ENCODE results near the gene ZNRF2. TPM values are rescaled to one million over a fixed set of nuclear protein-coding genes. Genes with fewer than 3 reads are reported as not detected.
A peak's percentile ranks its signal among the peaks of the same experiment; 100 is the strongest.

ZNRF2 gene
- total RNA-seq, 1 donor from 2014 or later, result 37.7 TPM

DNA sequence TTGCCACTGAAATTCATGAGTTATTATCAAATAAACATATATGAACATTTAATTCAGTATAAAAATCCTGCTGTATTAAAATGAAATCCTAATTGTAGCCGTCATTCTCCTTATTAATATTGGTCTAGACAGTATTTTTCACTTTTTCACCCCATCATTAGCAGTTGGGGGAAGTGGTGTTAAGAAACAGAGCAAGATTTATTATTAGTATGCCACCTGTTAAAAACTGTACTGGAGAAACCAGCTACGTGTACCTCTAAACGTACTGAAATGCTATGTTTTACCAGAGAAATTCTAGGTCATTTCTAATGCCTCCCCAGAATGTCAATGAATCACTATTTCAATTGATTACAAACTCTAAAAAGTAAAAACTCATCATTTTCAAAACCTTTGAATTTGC lies 9.8 kb upstream of the ZNRF2 start:
- no peak overlapping the region for H3K27ac ChIP-seq
- H3K27ac Mint-ChIP-seq, result no peak overlapping the region
- no peaks in the 10 kb centered on the region for H3K79me2 ChIP-seq (ENCODE audit: low read depth)
- TF ChIP-seq EZH2 (IDR thresholded peaks at IDR 0.05) (no peak), EZH2phosphoT487 (IDR thresholded peaks at IDR 0.05) (no peak)
- TF ChIP-seq, protein P1, sequence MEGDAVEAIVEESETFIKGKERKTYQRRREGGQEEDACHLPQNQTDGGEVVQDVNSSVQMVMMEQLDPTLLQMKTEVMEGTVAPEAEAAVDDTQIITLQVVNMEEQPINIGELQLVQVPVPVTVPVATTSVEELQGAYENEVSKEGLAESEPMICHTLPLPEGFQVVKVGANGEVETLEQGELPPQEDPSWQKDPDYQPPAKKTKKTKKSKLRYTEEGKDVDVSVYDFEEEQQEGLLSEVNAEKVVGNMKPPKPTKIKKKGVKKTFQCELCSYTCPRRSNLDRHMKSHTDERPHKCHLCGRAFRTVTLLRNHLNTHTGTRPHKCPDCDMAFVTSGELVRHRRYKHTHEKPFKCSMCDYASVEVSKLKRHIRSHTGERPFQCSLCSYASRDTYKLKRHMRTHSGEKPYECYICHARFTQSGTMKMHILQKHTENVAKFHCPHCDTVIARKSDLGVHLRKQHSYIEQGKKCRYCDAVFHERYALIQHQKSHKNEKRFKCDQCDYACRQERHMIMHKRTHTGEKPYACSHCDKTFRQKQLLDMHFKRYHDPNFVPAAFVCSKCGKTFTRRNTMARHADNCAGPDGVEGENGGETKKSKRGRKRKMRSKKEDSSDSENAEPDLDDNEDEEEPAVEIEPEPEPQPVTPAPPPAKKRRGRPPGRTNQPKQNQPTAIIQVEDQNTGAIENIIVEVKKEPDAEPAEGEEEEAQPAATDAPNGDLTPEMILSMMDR (IDR thresholded peaks at IDR 0.05), result no peak
- H3K4me3 ChIP-seq, result no peak overlapping the region
- H3K4me1 Mint-ChIP-seq, result no peaks in the 10 kb centered on the region
- no peaks in the 10 kb centered on the region for H3K9me3 Mint-ChIP-seq
- no peaks in the 10 kb centered on the region for H3K27me3 ChIP-seq
- no peaks in the 10 kb centered on the region for H3K36me3 Mint-ChIP-seq
- DNase-seq (ENCODE audit: low spot score), result no peak
- no peaks in the 10 kb centered on the region for H4K20me1 ChIP-seq (ENCODE audit: low read depth)
- H3K9ac ChIP-seq, result no peak overlapping the region
- no peaks in the 10 kb centered on the region for H3K4me1 ChIP-seq
- peaks cover 3% of the 10 kb centered on the region for H3K27me3 Mint-ChIP-seq (ENCODE audit: insufficient read depth, low read depth)
- H2AFZ ChIP-seq (replicated peaks), result no peak overlapping the region
- no peaks in the 10 kb centered on the region for H3K36me3 ChIP-seq
- no peak overlapping the region for H3K4me2 ChIP-seq
- no peak overlapping the region for H3K4me3 Mint-ChIP-seq
- H3K9me3 ChIP-seq (ENCODE audit: low read depth), result no peaks in the 10 kb centered on the region
- no peaks in the 10 kb centered on the region for H3F3A ChIP-seq (ENCODE audit: low read depth)

DNA sequence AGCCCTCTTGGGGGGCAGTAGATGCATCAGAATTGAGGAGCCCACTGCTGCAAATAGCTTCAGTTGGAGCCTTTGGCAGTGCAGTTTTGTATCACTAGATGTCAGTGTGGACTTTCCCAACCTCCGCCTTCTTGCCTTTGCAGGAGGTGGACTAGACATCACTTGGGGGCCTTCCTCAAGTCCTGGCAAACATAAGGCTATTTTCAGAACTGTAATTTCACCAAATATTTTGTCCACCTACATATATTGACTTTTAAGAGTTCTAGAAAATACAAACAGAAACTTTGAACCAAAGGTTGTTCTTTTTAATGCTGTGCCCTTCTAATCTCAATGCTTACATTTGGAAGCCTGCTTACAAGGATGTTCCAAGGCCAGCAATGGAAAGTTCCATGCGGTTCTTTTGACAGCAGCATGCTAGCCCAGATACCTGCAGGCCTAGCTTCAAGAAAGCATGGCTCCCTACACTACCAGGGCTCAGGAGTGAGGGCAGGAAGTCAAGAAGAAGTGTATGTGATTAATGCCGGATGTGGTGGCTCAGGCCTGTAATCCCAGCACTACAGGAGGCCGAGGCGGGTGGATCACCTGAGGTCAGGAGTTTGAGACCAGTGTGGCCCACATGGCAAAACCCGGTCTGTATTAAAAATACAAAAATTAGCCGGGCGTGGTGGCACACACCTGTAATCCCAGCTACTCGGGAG lies 8.0 kb upstream of the ZNRF2 start:
- Mint-ChIP-seq H3K4me1 (peaks cover 6% of the 10 kb centered on the region), H3K9me3 (no peaks in the 10 kb centered on the region), H3K27me3 (ENCODE audit: insufficient read depth, low read depth) (peaks cover 3% of the 10 kb centered on the region), H3K4me3 (no peak overlapping the region), H3K27ac (no peak overlapping the region), H3K36me3 (no peaks in the 10 kb centered on the region)
- Histone ChIP-seq H3K79me2 (ENCODE audit: low read depth) (no peaks in the 10 kb centered on the region), H3K27ac (no peak overlapping the region), H4K20me1 (ENCODE audit: low read depth) (no peaks in the 10 kb centered on the region), H3K27me3 (no peaks in the 10 kb centered on the region), H2AFZ (replicated peaks) (no peak overlapping the region), H3K4me1 (peaks cover 10% of the 10 kb centered on the region), H3K9me3 (ENCODE audit: low read depth) (no peaks in the 10 kb centered on the region), H3K36me3 (no peaks in the 10 kb centered on the region), H3K9ac (no peak overlapping the region), H3F3A (ENCODE audit: low read depth) (peaks cover 3% of the 10 kb centered on the region), H3K4me2 (no peak overlapping the region), H3K4me3 (no peak overlapping the region)
- peak; percentile 76 for DNase-seq (ENCODE audit: low spot score)
- TF ChIP-seq, protein P1 (IDR thresholded peaks at IDR 0.05), result peak; percentile 75
- TF ChIP-seq EZH2phosphoT487 (IDR thresholded peaks at IDR 0.05), result no peak

- H3K79me2 ChIP-seq (ENCODE audit: low read depth), result no peaks in the 10 kb centered on the region
- no peak overlapping the region for H3K27ac ChIP-seq
- H3K4me1 Mint-ChIP-seq, result peaks cover 10% of the 10 kb centered on the region
- H3K9ac ChIP-seq, result no peak overlapping the region
- H3K27ac Mint-ChIP-seq, result no peak overlapping the region
- no peaks in the 10 kb centered on the region for H3K9me3 ChIP-seq (ENCODE audit: low read depth)
- no peaks in the 10 kb centered on the region for H3K9me3 Mint-ChIP-seq
- no peaks in the 10 kb centered on the region for H3K36me3 Mint-ChIP-seq
- peaks cover 2% of the 10 kb centered on the region for H3K27me3 Mint-ChIP-seq (ENCODE audit: insufficient read depth, low read depth)
- no peaks in the 10 kb centered on the region for H3K36me3 ChIP-seq
- H3K27me3 ChIP-seq, result no peaks in the 10 kb centered on the region
- H3K4me1 ChIP-seq, result peaks cover 16% of the 10 kb centered on the region
- no peak overlapping the region for H3K4me2 ChIP-seq
- no peaks in the 10 kb centered on the region for H4K20me1 ChIP-seq (ENCODE audit: low read depth)
- TF ChIP-seq EZH2 (IDR thresholded peaks at IDR 0.05), result no peak
- TF ChIP-seq, protein P1 (IDR thresholded peaks at IDR 0.05), result no peak
- TF ChIP-seq EZH2phosphoT487 (IDR thresholded peaks at IDR 0.05), result no peak
- H3K4me3 Mint-ChIP-seq, result no peak overlapping the region
- peaks cover 9% of the 10 kb centered on the region for H3F3A ChIP-seq (ENCODE audit: low read depth)
- H3K4me3 ChIP-seq, result no peak overlapping the region
- H2AFZ ChIP-seq (replicated peaks), result no peak overlapping the region
- DNase-seq (ENCODE audit: low spot score), result no peak
These were observed 6.0 kb upstream of the ZNRF2 start for GRCh38 chr7:30278376-30278775.

All from neural progenitor cell (in vitro differentiated cells).